HG03571 (cell line): ENCODE measurements around the gene RERG.
"Not testable (repeated sequence)": the region's sequence is repeated elsewhere in the genome, so short reads cannot be mapped to it uniquely, and the experiment has no call there.

Experiments
- ATAC-seq: cut with Tn5 transposase; IDR thresholded peaks from one replicate; pipeline ENCODE4 v1.9.1; 2021; ENCODE audit not compliant: unreplicated experiment

RERG gene

DNA sequence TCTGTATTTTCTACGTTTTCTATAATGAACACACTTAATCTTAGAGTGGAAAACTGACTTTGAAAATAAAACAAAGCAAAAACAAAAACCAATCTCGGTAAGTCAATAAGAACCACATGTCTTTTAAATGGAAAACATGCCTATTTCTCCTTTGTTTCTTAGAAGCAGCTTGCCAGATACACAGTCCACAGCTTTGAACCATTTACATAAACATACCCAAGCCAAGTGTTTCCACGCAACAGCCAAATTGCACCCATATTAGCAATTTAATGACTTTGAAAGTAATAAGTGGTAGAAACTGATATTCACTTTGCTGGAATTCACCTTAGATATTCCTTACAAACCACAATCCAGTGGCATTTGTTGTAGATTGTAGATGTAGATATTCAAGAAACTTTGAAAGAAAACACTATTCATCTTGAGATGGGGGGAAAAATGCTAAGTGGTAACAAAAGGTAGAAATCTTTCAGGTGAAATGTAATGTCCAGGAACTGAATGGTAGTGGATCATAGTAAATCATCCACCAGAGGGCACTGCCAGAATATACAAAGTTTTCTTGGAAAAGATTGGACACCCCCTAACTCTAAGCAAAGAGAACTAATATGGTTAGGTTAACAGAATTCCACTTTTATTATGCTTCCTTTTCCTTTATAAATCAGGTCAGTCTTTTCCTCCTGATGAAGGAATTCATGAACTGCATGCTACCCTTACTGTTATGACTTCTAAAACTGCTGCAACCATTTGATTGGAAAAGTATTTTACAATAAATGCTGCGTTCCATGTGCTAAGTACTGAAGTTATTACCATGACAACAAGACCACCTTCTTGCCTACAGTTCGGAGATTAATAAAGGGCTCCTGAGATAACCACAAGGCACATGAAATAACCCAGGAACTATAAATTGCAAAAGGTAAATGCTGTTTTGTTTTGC is 69.8 kb downstream of the RERG start:
- ATAC-seq: no peak

DNA sequence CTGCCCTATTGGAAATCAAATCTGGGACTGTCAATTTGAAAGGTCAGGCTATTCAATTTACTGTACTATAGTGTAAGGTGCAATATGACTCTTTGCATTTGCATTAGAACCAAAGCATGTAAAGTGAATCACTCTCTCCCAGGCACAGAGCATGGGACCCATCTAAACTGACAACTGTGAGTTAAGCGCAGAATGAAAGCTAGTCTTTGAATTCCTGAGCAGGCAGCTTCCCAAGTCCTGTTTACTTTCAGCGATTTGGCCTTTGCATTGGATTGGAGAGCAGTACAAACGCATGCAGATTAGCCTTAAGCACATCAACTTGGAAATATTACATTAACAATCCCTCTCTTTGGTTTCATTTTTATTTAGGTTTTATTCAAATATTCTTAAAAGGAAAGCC is 74.6 kb downstream of the RERG start:
- ATAC-seq: no peak

DNA sequence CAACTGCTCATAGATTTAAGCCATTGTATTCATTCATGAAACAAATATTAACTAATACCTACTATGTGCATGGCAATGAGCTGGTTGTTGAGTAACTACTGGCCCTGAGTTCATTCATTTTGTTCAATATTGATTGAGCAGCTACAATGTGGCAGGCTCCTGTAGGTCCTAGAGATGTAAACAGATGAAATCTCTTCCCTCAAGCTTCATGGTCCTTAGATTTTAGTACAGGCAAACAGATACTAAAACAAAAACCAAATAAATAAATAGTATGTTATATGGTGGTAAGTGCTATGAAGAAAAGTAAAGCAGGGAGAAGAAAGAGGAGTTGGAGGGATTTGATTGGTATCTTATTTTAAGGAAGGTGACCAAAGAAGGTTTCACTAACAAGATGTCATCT is 77.8 kb downstream of the RERG start:
- ATAC-seq: no peak

DNA sequence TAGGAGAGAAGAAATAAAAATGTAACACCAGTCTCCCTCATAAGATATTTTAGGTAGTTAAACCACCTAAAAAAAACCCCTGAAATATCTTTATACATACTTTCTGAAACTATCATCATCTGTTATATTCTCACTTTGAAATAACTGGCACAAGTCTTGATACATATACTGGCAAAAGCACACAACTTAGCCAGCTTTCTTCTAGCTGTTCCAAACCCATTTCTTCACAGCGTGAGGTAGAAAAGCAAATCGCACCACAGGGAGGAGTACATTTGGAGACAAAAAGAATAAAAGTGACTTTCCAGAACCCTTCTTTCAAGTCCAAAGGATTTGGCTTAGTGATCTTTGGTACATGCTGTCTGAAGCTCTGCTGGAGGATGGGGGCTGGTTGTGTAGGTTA is 78.5 kb downstream of the RERG start:
- ATAC-seq: no peak

DNA sequence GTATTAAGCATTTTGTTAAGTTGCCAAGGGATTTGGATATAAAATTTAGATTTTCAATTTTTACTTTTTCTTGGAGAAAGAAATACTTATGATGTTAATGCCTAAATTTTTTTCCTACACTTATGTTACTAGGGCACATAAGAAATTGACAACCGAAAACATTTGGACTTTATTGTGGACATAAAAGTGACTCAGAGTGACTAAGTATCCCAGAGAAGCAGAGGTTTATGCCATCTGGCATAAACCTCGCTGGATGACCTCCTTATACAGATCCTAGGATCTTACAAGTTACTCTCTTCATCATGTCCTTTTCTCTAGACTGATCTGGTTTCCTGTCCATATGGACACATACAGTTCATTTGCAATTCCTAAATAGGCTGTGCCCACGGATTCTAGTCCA is 89.8 kb downstream of the RERG start:
- ATAC-seq: no peak

DNA sequence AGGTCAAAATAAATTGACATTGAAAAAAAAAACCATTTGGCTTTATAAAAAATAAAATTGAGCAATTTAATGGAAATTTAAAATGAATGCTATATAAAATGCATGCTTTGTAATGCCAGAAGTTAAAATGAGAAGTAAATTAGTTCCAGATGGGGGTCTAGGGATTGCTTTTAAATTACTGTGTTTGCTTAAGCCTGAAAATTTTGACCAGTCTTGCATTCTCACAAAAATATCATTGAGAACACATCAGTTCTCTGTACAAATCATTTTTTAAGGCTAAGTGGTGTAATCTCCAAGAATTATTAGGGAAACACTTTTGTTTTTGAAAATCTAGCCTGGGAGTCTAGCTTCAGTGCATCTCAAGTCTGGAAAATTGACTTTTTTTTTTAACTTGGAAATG is 90.7 kb downstream of the RERG start:
- no peak for ATAC-seq

DNA sequence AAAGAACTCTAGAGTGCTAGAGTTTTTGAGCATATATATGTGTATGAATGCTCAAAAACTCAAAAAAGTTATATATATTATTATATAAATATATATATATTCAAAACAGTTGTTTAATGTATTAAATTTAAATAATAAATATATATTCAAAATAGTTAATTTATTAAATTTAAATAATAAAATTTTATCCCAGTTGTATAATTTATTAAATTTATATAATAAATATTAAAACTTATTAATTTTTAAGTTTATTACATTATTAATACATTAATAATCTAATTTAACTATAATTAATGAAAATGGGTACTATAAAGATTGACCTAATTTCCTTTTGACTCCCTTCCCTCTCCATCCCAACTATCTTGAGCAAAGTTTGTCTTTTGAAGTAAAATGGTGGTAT is 97.8 kb downstream of the RERG start:
- ATAC-seq: no peak

DNA sequence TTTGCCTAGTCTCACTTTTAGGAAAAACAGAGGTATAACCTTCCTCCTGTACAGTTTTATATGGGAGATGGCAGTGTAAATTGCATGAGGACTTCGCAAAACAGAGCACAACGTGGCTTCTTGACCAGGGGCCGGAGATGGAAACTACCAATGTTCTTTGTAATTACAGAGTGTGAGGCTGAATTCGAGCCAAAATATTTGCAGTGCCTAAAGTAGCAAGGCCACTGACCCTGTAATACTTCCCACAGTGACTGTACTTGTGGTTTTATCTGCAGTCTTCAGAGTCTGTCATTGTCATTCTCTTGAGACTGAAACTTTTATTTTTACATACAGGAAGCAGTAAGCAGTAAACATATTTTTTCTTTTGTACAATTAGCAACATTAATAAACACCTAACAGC is 98.9 kb downstream of the RERG start:
- ATAC-seq: no peak

DNA sequence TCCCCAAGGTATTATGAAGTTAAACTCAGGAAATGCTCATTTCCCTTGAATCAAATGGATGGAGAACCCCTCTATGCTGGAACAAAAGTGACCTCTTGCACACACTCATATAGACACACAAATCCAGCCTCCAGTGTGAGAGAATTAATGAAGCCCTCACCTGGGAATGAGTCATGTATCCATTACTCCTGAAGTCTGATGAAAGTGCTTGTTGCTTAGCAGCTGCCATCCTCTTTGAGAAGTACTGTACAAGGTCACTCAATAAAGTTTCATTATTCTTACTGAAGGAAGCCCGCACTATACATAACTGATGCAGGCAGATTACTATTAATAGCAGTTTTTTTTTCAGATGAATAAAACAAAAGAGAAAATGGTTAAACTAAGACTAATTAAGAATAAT is 102.3 kb downstream of the RERG start:
- no peak for ATAC-seq

DNA sequence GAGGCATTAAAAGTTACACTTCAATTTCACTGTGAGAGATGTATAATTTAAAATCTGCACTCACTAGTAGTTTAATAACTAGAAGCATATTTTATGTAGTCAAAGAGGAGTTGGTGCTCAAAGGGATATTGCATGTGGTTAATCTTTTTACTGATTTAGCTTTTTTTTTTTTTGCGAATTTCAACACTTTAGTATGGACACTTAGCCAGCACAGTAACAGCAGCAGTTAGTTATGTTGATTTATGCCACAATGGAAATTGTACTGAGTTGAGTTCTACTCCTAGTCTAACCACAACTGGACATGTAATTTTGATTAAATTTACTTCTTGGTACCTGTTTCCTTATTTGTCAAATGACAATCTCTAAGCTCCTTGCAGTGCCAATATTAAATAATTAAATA is 104.2 kb downstream of the RERG start:
- no peak for ATAC-seq

DNA sequence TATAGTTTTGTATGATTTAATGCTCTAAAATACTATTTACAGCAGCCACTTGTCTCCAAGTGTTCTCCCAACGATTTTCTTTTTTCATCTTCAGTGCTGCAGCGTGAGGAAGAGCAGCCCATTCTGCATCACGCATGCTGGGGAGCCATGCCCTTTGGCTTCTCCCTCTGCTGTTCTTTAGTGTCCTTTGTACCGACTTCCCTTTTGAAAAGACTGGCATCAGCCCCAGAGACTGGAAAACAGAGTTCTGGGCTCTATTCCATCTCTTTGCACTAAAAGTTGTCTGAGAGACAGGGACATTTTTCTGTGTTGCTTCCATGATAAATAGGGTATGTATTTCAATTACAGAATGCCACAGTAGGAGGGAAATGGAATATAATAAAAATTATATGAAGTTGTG is 105.1 kb downstream of the RERG start:
- no peak for ATAC-seq

DNA sequence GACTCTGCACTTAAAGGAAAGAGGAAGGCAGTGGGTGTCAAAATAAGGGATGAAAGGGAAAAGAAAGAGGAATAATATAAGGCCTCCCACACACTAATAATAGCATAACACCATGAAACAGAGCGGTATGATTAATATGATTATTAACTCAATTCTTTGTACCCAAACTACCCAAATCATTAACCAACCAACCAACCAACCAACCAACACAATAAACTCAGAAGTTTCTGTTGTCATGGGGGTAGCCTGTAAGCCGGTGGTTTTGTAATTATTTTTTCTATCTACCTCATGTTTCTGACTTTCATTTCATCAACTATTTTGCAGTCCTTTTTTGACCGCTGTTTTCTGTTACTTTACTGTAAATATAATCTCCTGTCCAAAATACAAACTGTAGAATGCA is 105.8 kb downstream of the RERG start:
- ATAC-seq: no peak

DNA sequence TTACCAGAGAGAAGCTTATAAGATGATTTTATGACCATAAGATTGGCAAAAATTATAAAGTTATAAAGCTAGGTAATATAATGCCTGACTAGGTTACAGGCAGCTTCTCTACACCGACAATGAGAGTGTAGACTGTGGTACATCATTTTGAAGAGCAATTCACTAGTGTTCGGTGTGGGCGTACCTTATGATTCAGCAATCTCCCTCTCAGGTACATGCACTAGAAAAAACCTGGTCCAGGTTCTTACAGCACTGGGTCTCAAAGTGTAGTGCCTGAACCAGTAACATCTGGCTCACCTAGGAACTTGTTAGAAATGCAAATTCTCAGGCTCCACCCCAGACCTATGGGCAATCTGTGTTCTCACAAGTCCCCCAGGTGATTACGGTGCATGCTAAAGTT is 106.7 kb downstream of the RERG start:
- ATAC-seq: no peak

DNA sequence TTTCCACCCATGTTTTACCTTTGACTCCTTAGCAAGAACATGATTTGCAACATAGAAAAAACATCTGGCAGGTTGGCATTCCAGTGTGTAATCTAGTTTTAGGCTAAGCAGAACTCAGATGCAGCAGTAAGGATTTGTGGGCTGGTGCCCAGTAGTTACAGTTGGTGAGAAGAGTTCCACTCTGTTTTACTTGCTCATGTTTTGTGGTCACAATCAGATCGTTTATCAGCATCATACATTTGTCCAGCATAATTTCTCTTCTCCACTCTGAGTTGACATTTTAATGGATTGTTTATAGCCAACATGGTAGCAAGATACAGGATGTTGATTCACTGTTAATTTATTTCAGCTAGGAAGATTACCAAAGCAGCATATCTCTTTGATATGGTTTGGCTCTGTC is 128.4 kb downstream of the RERG start:
- no peak for ATAC-seq

DNA sequence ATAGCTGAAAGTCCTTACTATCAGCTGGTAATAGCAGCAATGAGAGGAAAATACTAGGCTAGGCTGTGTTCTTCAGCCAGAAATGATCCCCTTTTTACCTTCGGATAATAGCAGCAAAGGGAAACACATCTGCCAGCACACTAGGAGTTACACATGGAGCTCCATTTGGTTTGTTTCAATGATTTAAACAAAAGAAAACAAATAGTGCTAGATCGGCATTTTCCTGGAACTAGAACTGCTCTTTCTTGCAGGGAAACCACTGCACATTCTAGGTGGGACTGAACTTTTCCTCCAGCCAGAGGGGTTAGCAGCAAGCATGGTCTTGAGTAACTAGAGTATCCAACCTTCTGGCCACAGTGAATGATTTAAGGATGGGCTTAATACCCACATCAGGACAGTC is 130.8 kb downstream of the RERG start:
- ATAC-seq: no peak

DNA sequence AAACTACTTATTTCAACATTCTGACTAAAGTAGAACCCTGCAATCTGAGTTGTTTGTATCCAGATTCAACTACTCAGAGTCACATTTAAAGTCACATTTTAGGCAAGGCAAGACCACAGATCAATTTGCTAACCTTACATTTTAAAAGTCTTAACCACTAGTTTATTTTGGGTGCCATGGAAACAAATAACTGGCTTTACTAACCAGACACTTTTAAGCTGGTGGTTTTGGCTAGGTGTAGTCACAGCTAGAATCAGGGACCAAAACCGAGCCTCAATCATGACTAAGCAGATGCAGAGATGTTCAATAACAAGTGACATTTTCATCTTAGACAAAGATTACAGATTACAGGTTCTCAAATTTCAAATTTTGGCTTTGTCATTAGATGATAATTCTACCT is 133.1 kb downstream of the RERG start:
- ATAC-seq: no peak

DNA sequence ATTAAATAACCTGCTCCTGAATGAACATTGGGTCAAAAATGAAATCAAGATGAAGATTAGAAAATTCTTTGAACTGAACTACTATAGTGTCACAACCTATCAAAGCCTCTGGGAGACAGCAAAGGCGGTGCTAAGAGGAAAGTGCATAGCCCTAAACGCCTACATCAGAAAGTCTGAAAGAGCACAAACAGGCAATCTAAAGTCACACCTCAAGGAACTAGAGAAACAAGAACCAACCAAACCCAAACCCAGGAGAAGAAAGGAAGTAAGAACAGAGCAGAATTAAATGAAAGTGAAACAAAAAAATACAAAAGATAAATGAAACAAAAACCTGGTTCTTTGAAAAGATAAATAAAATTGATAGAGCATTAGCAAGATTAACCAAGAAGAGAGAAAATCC is 143.5 kb downstream of the RERG start:
- not testable (repeated sequence) for ATAC-seq

DNA sequence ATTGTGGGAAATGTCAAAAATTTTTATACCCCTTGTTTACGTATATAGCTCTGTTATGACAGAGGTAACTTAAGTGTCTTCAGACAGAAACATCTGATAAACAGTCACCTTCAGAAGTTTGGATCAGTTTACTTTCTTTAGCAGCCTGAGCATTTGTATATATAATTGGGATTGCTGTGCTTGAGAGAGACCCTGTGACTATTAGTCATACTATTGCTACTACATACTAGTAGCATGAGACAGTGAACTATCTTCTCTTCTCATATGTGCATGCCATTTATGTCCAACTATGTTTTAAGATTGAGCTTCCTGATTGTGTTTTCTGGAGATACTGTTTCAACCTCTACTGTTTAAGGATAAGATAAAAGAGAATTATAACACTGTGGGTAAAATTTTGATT is 146.9 kb downstream of the RERG start:
- ATAC-seq: no peak

DNA sequence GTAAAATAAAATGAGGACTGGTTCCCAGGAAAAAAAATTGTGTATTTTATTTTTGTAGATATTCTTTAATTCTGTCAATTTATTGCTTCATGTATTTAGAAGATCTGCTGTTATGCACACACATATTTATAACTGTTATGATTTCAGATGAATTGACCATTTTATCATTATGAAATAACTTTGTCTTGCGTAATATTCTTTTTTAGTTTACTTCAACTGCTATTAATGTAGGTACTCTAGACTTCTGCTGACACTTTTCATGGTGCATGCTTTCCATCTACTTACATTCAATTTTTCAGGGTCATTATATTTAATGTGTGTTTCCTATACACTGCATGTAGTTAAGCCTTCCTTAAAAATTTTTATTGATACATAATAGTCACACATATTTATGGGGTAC is 162.1 kb downstream of the RERG start:
- no peak for ATAC-seq
